HG03469 (cell line): ENCODE measurements around the gene MC5R.

Experiments used
- ATAC-seq: cut with Tn5 transposase; IDR thresholded peaks from one replicate; pipeline ENCODE4 v1.9.1; 2021; ENCODE audit warnings: mild to moderate bottlenecking, moderate library complexity, moderate number of reproducible peaks; ENCODE audit not compliant: unreplicated experiment

The MC5R gene

DNA sequence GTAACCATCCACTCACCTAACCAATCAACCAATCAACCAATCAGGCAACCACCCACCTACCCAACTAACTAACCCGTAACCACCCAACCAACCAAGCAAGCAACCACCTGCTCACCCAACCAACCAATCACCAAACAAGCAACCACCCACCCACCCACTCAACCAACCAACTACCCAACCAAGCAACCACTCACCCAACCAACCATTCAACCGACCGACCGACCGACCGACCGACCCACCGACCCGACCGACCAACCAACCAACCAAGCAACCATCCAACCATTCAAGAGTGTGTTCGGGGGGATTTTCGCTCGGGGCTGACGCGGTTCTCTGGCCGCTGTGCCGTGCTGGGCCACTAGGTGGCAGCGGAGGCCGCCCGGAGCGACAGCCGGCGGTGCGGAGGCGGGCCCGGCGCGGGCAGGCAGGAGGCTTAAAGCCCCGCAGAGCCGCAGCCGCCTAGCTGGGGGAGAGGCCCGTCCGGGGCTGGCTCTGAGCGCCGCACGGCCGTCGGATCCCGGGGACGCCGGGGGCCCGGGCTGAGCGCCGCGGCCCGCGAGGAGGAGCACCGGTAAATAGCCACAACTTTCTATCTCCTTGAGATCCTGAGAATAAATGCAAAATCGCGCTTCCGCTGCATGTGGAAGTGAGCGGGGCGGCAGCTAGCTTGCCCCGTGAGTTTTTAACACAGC lies at the start of gene MC5R:
MC5R (plus strand) TSS at position 443 of the 689 bp plus-strand sequence. CDS start 1,617 bp downstream, outside the sequence.
- ATAC-seq: peak; percentile 79

DNA sequence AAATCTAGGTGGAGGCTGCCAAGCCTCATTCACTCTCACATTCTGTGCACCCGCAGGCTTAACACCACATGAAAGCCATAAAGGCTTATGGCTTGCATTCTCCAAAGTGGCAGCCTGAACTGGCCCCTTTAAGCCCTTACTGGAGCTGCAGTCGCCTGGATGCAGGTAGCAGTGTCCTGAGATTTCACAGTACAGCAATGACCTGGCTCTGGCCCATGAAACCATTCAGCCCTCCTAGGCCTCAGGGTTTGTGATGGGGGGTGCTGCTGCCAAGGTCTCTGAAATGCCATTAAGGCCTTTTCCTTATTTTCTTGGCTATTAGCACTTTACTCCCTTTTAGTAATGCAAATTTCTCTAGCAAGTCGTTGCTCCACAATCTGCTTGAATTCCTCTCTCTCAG lies 48.9 kb upstream of the MC5R start:
- no peak for ATAC-seq

DNA sequence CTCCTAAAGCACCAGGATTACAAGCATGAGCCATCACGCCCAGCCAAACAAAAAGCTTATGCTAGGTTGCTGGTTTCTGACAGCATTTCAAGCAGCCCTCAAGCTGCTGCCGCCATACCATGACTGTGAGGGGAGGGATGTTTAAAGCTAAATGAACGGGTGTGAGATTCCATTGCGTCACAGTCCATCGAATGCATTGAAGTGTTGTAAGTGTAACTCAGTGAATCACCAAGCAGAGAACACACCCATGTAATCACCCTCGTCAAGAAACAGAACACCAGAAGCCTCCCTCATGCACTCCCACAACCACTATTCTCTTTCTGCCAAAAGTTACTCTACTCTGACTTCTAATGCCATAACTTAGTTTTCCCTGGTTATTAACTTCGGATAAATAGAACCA lies 32.8 kb upstream of the MC5R start:
- no peak for ATAC-seq

DNA sequence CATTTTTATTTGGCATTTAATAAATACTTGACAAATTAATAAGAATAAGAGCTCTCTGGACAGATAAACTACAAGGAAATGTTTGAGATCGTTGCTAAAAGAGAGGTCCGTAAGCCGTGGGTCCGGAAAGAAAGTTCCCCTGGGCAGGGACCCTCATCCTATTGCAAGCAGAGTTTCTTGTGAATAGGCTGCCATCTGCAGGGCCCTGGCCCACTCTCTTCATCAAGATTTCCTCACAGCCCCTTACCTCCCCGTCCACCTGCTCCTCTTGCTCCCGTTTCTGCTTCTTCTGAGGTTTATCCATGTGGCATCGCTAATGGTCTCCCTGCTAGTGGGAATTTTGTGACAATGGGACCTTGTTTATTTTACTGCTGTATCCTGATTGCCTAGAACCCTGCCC lies 30.1 kb upstream of the MC5R start:
- ATAC-seq: no peak

DNA sequence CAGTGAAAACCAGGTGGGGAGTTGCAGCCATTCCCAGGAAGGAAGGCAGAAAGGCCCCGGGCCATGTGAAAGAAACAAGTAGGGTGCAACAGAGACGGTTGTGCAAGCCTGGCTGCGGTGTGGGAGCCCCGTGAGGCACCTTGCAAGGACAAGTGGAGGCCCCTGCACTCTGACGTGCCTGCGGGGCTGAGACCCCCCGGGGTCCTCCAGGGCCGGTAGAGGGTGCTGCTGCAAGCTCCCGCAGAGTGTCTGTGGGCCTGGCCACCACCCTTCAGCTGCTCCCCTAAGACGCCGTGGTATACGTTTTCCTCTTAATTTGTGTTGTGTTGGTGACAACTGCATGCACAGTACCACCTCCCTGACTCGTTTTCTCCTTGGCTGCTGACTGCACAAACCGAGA lies 27.4 kb upstream of the MC5R start:
- ATAC-seq: no peak

DNA sequence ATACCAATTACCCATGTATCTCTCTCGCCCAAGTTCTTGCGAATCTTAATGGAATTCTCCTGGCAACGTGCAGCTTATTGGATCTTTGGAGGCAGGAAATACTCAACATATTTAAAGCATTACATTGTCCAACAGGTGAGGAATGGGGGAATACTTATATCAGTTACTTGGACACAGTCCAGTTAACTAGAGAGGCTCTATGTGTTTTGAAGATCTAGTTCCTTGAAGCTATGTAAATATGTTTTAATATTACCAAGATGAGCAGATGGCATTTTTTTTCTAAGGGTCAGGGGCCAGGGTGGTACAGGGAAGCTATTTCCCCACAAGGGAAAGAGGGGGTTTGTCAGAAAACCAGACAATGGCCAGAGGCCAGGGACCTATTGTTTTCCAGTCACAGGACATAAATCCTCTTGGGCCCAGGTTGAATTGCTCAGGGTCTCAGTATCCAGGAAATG lies 26.8 kb upstream of the MC5R start:
- ATAC-seq: no peak

DNA sequence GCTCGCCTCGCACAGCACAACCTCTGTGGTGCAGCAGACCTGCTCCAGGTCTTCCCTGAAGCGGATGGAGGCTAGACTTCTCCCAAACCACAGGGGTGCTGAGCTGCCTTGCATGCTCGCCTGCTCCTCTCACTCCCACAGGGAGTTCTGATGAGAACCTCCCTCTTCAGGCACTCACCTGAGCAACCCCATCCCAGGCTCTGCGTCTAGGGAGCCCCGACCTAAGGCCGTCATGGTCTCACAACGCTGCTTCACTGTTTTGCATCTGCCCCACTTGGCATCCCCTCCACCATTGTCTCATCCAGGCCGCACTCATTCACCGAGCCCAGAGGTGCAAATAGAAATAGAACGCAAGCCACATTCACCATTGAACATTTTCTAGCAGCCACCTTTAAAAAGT lies 24.6 kb upstream of the MC5R start:
- no peak for ATAC-seq

DNA sequence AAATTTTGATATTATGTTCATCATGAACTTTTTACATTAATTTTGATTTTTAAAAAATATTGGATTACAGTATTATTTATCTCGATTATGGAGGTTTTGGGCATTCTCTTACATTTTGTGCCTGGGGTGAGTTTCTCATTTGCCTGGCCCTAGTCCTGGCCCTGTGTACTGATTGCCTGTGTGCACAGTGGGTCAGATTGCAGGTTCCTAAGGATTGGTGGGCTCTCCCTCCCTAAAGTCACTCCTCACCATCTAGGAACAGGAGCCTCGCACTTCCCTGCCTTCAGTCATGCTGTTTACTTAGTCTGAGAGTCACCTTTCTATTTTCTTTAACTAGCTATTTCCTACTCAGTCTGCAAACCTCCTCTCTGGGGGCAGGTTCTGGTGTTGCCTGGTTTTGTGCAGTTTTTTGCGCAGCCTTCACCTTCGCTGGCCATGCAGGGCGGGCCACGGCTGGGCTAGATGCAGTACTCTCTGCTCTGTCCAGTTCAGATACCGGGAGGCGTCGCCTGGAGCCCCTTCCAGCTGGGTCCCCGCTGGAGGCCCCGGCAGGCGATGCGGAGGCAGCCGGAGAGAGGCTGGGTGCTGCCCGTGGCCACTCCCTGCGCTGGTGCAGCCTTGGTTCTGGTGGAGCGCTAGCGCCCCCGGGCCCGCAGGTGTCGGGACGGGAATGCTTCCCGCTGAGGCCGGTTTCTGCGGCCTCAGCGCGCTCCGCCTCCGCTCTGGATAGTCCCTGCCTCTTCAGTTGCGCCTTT lies 23.3 kb upstream of the MC5R start:
- ATAC-seq: no peak

DNA sequence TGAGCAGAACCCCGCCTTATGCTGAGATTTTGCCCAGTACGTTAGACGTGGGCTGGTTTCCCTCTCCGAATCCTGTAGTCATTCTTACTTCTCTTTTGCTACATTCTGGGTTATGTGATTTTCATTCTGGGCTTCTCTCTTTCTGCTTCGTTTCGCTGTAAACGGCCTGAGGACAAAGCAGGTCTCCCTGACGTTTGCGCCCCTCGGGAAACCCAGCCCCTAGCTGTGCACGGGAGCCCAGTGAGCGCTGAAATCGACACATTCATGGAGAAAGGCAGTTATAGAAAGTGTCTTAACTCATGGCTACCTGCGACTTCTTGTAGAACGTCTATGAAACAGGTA lies 22.7 kb upstream of the MC5R start:
- no peak for ATAC-seq

DNA sequence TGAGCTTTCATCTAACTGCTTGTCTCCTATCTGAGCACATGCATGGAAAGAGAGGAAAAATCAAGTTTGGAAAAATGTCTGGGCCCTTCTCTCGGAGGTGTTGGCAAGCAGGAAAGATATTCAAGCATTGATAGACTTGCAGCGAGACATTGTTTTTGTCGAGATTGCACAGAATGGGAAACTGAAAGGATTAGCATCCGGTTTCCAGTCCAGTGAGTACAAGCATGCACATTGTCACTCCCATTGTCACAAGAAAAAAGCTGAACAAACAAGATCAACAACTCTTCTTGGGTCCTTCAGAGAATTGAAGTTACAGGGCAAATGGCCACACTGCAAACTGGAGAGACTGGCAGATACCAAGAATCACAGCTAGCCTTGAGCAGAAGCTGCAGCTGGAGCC lies 19.6 kb upstream of the MC5R start:
- ATAC-seq: no peak

DNA sequence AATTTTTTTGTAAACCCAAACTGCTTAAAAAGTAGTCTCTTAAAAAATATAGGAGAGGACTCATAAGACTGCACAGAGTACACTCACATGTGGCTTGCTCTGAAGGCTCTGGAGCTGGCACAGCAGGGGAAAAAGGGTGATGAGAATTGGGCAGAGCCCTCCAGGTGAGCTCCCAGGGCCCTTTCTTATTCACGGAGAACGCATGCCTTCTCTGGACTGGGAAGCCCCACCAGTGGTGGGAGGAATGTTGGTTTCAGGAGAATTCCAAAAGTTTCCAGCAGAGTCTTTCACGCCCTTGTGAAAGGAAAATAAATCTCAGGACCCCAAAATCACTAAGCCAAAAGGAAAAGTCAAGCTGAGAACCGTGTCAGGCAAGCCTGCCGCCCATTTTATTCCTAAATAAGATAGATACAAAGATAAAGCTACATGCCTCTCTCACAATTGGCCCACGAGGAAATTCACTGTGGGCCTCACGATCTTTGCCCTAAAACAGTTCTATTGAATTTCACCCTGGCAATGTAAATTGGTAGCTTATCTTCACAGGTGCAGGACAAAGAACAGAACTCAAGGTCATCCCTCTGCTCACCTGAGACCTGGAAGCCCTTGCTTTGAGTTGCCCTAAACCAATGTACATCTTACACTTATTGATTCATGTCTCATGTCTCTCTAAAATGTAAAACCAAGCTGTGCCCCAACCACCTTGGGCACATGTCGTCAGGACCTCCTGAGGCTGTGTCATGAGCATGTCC lies 15.5 kb upstream of the MC5R start:
- ATAC-seq: no peak

DNA sequence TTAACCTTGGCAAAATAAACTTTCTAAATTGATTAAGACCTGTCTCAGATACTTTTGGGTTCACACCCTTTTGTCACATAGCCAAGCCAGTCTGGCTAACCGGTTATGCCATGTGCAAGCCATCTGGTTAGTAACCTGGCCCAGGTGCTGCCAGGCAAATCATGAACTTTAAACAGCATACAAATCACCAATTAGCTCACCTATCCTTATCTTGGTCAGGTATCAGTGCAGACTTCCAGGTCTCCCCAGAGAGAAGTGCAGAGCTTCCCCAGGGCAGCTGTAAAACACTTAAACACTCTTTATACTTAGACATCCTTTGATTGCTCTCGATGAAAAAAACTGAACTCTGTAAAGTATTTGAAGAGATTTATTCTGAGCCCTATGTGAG lies 14.9 kb upstream of the MC5R start:
- no peak for ATAC-seq

DNA sequence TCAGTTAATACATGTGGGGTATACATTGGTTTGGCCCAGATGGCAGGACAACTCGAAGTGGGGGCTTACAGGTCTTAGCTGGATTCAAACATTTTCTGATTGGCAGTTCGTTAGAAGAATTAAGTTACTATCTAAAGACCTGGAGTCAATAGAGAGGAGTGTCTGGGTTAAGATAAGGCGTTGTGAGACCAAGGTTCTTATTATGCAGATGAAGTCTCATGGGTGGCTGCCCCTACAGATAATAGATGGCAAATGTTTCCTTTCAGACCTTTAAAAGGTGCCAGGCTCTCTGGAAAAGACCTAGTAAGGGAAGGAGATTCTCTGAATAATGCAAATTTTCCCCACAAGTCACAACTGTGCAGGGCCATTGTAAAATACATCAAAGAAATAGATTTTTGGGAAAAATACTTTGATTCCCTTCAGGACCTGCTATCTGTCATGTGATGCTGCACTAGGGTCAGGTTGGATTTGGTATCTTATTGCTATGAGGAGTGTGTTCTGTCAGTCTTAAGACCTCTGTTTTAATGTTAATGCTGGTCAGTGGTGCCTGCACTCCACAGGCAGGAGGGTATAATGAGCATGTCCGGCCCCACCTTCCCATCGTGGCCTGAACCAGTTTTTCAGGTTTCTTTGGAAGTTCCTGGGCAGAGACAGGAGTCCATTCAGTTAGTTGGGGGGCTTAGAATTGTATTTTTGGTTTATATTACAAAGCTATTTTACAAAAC lies 14.3 kb upstream of the MC5R start:
- ATAC-seq: no peak

DNA sequence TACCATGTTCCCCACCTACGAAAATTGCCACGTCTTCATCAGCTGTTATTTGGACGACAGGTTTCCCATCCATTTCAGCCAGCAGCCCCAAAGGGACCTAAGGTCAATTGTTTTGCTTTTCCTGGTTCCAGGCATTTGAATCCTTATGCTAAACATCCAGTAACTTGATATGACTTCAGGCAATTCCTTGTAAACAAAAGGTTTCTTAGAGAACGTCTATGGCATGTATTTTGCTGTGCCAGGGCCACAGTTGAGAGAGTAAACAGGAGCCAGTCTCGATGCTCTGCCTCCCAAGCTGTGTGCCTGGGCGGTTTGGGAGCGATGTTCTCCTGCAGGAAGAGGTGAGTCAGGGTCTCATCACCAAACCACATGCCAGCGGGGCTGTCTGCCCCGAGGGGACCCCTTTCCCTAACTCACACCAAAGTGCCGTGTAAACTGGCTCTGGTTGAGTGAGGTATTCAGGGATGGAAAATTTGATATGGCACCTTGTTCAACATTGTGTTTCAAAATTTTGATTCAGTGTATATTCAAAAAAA lies 12.9 kb upstream of the MC5R start:
- no peak for ATAC-seq

DNA sequence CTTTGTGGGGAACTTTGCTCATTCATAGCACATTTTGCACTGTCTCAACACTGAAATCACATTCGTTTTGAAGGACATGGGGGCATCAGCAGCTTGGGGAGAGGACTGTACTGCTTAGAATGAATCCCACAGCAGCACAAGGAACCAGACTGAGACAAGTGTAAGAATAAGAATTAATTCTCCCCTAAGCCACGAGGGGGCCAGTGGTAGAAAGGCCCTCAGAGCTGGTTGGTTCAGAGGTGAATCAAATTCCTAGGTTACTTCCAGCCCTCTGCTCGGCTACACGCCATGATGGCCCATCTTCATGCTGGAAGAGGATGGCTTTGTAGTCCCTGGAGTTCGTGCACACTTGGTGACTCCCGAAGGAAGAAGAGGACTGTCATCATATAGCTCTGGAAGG lies 12.0 kb upstream of the MC5R start:
- ATAC-seq: no peak

DNA sequence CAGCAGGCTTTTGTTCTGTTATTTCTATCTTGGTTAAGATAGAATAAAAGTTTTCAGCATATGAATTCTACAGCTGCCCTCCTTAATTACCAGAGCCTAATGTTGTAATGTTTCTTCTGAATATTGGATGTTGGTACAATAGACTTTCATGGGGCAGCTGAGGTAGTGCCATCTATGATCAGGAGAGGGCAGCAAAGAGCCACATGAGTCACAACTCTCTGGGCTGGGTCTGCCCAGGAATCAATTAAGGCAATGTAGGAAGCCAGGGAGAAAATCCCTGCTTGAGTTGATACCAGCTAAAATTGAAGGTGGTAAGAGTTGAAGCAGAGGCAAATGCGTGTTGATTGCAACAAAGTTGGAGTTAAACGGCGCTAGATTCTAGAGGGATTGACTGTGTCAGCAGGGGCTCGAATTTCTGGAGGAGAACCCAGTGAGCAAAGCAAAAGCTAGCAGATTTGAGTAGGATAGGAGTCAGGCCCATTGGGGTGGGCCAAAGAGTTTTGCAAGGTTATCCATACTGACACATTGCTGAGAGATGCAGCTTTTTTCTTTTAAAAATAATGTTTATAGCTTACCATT lies 10.6 kb upstream of the MC5R start:
- ATAC-seq: peak; percentile 58

DNA sequence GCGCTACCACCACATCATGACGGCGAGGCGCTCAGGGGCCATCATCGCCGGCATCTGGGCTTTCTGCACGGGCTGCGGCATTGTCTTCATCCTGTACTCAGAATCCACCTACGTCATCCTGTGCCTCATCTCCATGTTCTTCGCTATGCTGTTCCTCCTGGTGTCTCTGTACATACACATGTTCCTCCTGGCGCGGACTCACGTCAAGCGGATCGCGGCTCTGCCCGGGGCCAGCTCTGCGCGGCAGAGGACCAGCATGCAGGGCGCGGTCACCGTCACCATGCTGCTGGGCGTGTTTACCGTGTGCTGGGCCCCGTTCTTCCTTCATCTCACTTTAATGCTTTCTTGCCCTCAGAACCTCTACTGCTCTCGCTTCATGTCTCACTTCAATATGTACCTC lies 2.3 kb downstream of the MC5R start:
- no peak for ATAC-seq

DNA sequence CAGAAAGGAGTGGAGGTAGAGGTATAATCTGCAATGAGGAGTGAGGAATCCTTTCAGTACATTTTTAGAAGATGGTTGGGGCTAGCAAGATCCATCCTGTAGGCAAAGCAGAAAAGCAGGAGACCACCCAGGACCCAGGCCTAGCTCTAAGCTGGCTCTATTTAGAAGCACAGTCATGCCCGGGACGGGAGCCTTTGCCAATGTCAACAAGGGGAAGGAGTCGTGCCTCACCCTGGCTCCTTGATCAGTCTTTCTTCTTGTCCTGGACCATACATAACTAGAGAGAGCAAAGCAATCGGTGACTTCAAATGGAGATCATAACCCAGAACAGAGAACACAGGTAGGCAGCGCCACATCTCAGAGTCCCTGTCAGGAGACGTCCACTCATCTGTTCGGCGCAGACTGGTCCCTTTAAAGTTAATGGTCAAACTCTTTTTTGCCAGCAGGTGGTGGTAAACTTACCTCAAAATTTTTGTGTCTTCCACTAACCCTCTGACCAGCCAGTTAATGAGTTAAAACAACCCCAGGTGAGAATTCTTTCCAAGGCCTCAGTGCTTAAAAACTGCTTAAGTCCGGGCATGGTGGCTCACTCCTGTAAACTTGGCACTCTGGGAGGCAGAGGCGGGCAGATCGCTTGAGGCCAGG lies 8.0 kb downstream of the MC5R start:
- ATAC-seq: no peak

DNA sequence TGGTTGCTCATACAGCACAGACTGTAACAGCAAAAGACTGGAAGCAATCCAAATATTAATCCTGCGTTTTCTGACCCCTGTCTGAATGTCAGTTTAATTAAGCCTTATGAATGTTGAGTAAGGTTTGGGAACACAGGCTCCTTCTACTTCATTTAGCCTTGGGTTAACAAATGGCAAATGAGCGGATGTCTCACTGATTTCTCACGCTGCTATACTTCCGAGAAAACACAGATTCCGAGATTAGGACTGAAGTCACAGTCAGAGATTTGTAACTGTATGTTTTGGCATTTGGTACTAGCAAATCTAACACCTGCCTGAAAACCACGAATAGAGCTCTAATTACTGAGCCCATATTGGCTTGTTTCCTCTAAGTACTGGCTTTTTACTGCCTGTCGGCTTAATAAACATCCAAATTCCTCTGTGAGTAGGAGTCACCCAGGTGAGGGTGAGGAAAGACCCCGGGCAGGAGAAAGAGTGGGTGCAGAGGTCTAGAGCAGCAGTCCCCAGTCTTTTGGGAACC lies 10.6 kb downstream of the MC5R start:
- no peak for ATAC-seq

DNA sequence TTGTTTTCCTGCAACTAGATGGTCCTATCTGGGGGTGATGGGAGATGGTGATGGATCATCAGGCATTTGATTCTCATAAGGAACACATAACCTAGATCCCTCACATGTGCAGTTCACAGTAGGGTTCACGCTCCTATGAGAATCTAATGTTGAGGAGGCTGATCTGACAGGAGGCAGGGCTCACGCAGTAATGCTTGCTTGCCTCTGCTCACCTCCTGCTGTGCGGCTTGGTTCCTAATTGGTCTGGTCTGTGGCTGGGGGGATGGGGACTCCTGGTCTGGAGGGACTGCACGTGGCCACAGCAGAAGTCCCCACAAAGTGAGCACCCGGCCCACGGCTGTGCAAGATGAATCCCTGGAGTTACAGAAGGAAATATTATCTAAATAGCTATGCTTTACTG lies 11.3 kb downstream of the MC5R start:
- no peak for ATAC-seq
